ENCODE results near the gene RNASE8. TPM values are rescaled to one million over a fixed set of nuclear protein-coding genes. Genes with fewer than 3 reads are reported as not detected.

The RNASE8 gene
- total RNA-seq, 4 donors from 2014 or later: not detected

- H3K4me3 ChIP-seq: no peak within 1 kb of the TSS
- H3K9me3 ChIP-seq: no peaks in the 10 kb centered on the region
- in situ Hi-C loops (cut with MboI; ENCODE audit: low sequenced_read_pairs in 4 of 4): loop anchor here in 1 of 4 donors (25.0 kb wide), 1 partner anchor 580 kb away; the partner anchor contains the start of genes APEX1, OSGEP, PIP4P1 and PNP
- DNase-seq: peak; percentile 72 to 85
- no peaks in the 10 kb centered on the region for H3K36me3 ChIP-seq
- no peaks in the 10 kb centered on the region for H3K27me3 ChIP-seq
- peak within 1 kb of the TSS; percentile 78 to 85 (median 83) for H3K27ac ChIP-seq
- intact Hi-C loops (cut with DNase I; ENCODE audit: low total_unique reads): loop anchor here (5.0 to 10.0 kb wide), 2 partner anchors 360 to 427 kb away; partner anchors contain the start of gene RNASE4
- TF ChIP-seq CTCF (IDR thresholded peaks at IDR 0.05 in 4 of 5, conservative IDR thresholded peaks at IDR 0.05 in 1 of 5): no peak
- peak in 1 of 2 donors; percentile 28 for TF ChIP-seq POLR2A (IDR thresholded peaks at IDR 0.05)
- H3K4me1 ChIP-seq: peaks cover 66 to 74% of the 10 kb centered on the region in 2 donors
- peak; percentile 35 to 61 for ATAC-seq
Measured at GRCh38 chr14:21041676-21042433, 15.8 kb upstream of the RNASE8 start, which contains the start of gene RNASE7. Gene RNASE7 (plus strand): TSS chr14:21042362. CDS start chr14:21042993, 631 bp downstream.

DNA sequence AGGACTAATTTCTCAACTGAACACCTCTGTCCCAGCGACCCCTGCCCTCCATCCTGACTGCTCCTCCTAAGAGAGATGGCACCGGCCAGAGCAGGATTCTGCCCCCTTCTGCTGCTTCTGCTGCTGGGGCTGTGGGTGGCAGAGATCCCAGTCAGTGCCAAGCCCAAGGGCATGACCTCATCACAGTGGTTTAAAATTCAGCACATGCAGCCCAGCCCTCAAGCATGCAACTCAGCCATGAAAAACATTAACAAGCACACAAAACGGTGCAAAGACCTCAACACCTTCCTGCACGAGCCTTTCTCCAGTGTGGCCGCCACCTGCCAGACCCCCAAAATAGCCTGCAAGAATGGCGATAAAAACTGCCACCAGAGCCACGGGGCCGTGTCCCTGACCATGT, 14.7 kb upstream of the RNASE8 start:
- no peaks in the 10 kb centered on the region for H3K9me3 ChIP-seq
- peaks cover 65 to 74% of the 10 kb centered on the region in 2 donors for H3K4me1 ChIP-seq
- no peaks in the 10 kb centered on the region for H3K36me3 ChIP-seq
- ATAC-seq (no peak), DNase-seq (no peak)
- intact Hi-C loops (cut with DNase I; ENCODE audit: low total_unique reads) (loop anchor here (5.0 to 10.0 kb wide), 2 partner anchors 361 to 428 kb away; partner anchors contain the start of gene RNASE4), in situ Hi-C loops (cut with MboI; ENCODE audit: low sequenced_read_pairs in 4 of 4) (loop anchor here in 1 of 4 donors (25.0 kb wide), 1 partner anchor 581 kb away; the partner anchor contains the start of genes APEX1, OSGEP, PIP4P1 and PNP)
- TF ChIP-seq CTCF (IDR thresholded peaks at IDR 0.05 in 4 of 5, conservative IDR thresholded peaks at IDR 0.05 in 1 of 5) (no peak), POLR2A (IDR thresholded peaks at IDR 0.05) (no peak)
- H3K27me3 ChIP-seq: no peaks in the 10 kb centered on the region
- H3K4me3 ChIP-seq: no peak overlapping the region
- H3K27ac ChIP-seq: peak overlapping the region; percentile 70 to 85 (median 80)

- in situ Hi-C loops (cut with MboI; ENCODE audit: low sequenced_read_pairs in 4 of 4): loop anchor here in 1 of 4 donors (25.0 kb wide), 1 partner anchor 581 kb away; the partner anchor contains the start of genes APEX1, OSGEP, PIP4P1 and PNP
- intact Hi-C loops (cut with DNase I; ENCODE audit: low total_unique reads): loop anchor here (5.0 to 10.0 kb wide), 2 partner anchors 361 to 429 kb away; partner anchors contain the start of gene RNASE4
- H3K27ac ChIP-seq: peak overlapping the region; percentile 70 to 85 (median 80)
- H3K36me3 ChIP-seq: no peaks in the 10 kb centered on the region
- H3K4me1 ChIP-seq: peaks cover 62 to 70% of the 10 kb centered on the region in 2 donors
- H3K27me3 ChIP-seq: no peaks in the 10 kb centered on the region
- DNase-seq (no peak), ATAC-seq (no peak)
- H3K9me3 ChIP-seq: no peaks in the 10 kb centered on the region
- TF ChIP-seq CTCF (IDR thresholded peaks at IDR 0.05 in 4 of 5, conservative IDR thresholded peaks at IDR 0.05 in 1 of 5) (no peak), POLR2A (IDR thresholded peaks at IDR 0.05) (no peak)
- no peak overlapping the region for H3K4me3 ChIP-seq
Measured at GRCh38 chr14:21043387-21043973, 14.1 kb upstream of the RNASE8 start.

DNA sequence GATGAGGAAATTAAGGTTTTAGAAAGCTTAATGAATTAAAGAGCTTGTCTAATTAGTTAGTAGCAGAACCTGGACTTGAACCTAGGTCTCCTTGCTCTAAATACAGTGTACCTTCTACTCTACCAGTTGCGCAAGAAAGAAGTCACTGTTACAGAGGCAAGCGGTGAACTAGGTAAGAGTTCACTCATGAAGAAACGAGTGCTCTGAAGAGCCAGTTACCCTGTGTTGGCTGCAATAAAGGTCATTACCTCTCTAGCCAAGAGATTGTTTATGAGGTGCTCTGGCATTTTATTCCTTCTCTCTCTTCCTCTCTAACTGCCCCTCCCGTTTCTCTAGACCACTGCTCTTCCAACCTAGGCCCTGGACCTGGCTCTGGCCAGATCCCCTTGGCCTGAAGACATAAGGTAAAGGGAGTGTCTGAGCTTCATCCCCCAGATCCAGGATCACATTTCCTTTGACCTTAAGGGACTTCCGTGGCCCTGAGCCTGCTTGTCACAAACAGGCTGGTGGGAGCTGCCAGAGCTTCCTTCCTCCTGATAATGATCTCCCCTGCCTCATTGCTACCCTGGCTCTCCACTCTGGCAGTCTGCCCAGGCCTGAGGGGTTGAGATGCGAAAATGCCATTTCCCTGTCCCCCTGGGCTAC, 13.5 kb upstream of the RNASE8 start:
- ATAC-seq: peak in 1 of 2 donors; percentile 51
- Histone ChIP-seq H3K27ac (peak overlapping the region; percentile 70 to 85 (median 80)), H3K36me3 (no peaks in the 10 kb centered on the region), H3K4me1 (peaks cover 61 to 66% of the 10 kb centered on the region in 2 donors), H3K27me3 (no peaks in the 10 kb centered on the region), H3K9me3 (no peaks in the 10 kb centered on the region), H3K4me3 (no peak overlapping the region)
- intact Hi-C loops (cut with DNase I; ENCODE audit: low total_unique reads): loop anchor here (5.0 to 10.0 kb wide), 2 partner anchors 362 to 429 kb away; partner anchors contain the start of gene RNASE4
- peak in 1 of 2 donors; percentile 68 for DNase-seq
- TF ChIP-seq POLR2A (IDR thresholded peaks at IDR 0.05) (no peak), CTCF (IDR thresholded peaks at IDR 0.05 in 4 of 5, conservative IDR thresholded peaks at IDR 0.05 in 1 of 5) (no peak)
- in situ Hi-C loops (cut with MboI; ENCODE audit: low sequenced_read_pairs in 4 of 4): loop anchor here in 1 of 4 donors (25.0 kb wide), 1 partner anchor 582 kb away; the partner anchor contains the start of genes APEX1, OSGEP, PIP4P1 and PNP
